HepG2 (cell line): Measurements from ENCODE around the gene FBP2. TPM values are rescaled to one million over a fixed set of nuclear protein-coding genes. Genes with fewer than 3 reads are reported as not detected.

Experiments used
- ATAC-seq: fragments of 200-7000 bp; cut with Tn5 transposase; 3 replicates; pipeline ENCODE4 v1.9.1; 2020; ENCODE audit warnings: mild to moderate bottlenecking, moderate library complexity
- BruUV-seq: library from RNA; stranded (reverse); fragments of 400-500 nt; replicated peaks from 2 replicates; lab custom pipeline; 2021; lab: Mats Ljungman, UMichigan
- CTCF ChIA-PET: fragments of 300-600 bp; formaldehyde crosslinking; extraction: SDS; loops from one replicate; lab custom pipeline; 2021; ENCODE audit warnings: low total read pairs, inconsistent platforms, low intra/inter-chr PET ratio; lab: Yijun Ruan, JAX
- POLR2A ChIA-PET: fragments of 350-600 bp; sonication (Branson Sonifier 250); formaldehyde crosslinking; loops from one replicate; lab custom pipeline; 2020; ENCODE audit warnings: antibody characterized with exemption, inconsistent platforms; lab: Yijun Ruan, JAX
- DNase-seq: peaks from one replicate; pipeline ENCODE4 v3.0.0-alpha.2; 2015; ENCODE audit warnings: low spot score
- FAIRE-seq: peaks from 3 replicates; lab custom pipeline; 2011; peaks lifted over from hg19 to GRCh38; lab: Jason Lieb, UNC
- H2AFZ ChIP-seq: one replicate; pipeline ENCODE4 v1.6.1; 2011; ENCODE audit warnings: low read length, inconsistent platforms
- H3K27ac ChIP-seq: fragments of 300-600 bp; 3 replicates; pipeline ENCODE4 v1.8.0; 2011; ENCODE audit warnings: mixed run types, mild to moderate bottlenecking, mixed read lengths, low read length, inconsistent platforms; ENCODE audit not compliant: insufficient read depth; ENCODE audit errors: extremely low read length
- H3K27me3 ChIP-seq, 2 experiments: fragments of 200-600 bp in 1 of 2; 2 replicates in 1 of 2; 3 replicates in 1 of 2; pipeline versions ENCODE4 v1.6.0 to v1.8.0; 2011; ENCODE audit warnings: low read length in 2 of 2, mild to moderate bottlenecking in 2 of 2, moderate library complexity in 2 of 2, inconsistent platforms in 1 of 2; ENCODE audit not compliant: insufficient read depth in 2 of 2, control insufficient read depth in 1 of 2
- H3K36me3 ChIP-seq, 2 experiments: fragments of 200-600 bp in 1 of 2; replicated peaks in 1 of 2; 2 replicates in 1 of 2; 3 replicates in 1 of 2; pipeline versions ENCODE4 v1.5.1 to v1.8.0; 2011; ENCODE audit warnings: low read length in 2 of 2, inconsistent platforms in 1 of 2; ENCODE audit not compliant: insufficient read depth in 2 of 2, control insufficient read depth in 1 of 2
- H3K4me1 ChIP-seq: 2 replicates; pipeline ENCODE4 v1.5.1; 2012; ENCODE audit warnings: low read length, inconsistent platforms; ENCODE audit not compliant: insufficient read depth
- H3K4me2 ChIP-seq: 2 replicates; pipeline ENCODE4 v1.6.0; 2011; ENCODE audit warnings: low read depth, low read length, inconsistent platforms
- H3K4me3 ChIP-seq, 3 experiments: fragments of 200-600 bp in 1 of 3; sonication (generic), shearing (Covaris generic) in 1 of 3; replicated peaks in 1 of 3; 2 replicates each; pipeline ENCODE4 v1.5.1; 2011 to 2016; ENCODE audit warnings: low read length in 3 of 3, inconsistent platforms in 2 of 3, low read depth in 2 of 3, mild to moderate bottlenecking in 2 of 3, control low read depth in 1 of 3, mixed read lengths in 1 of 3; ENCODE audit not compliant: insufficient read depth in 1 of 3
- H3K79me2 ChIP-seq: one replicate; pipeline ENCODE4 v1.6.1; 2011; ENCODE audit warnings: low read length, inconsistent platforms; ENCODE audit not compliant: insufficient read depth
- H3K9ac ChIP-seq: 2 replicates; pipeline ENCODE4 v1.6.0; 2011; ENCODE audit warnings: mild to moderate bottlenecking, low read depth, low read length, inconsistent platforms; ENCODE audit not compliant: insufficient read depth
- H3K9me3 ChIP-seq: 2 replicates; pipeline ENCODE4 v1.5.1; 2012; ENCODE audit warnings: mild to moderate bottlenecking, low read length
- H4K20me1 ChIP-seq: 2 replicates; pipeline ENCODE4 v1.6.0; 2011; ENCODE audit warnings: inconsistent platforms, mild to moderate bottlenecking, low read length, moderate library complexity; ENCODE audit not compliant: insufficient read depth
- ATF1 ChIP-seq: IDR thresholded peaks from 2 replicates; pipeline ENCODE4 v1.6.1; 2016; ENCODE audit warnings: mild to moderate bottlenecking, control low read depth
- CBFB ChIP-seq: sonication (generic); formaldehyde crosslinking; IDR thresholded peaks from 2 replicates; pipeline ENCODE4 v1.4.0; 2020; ENCODE audit warnings: missing genetic modification reagents
- DNMT1 ChIP-seq: sonication (generic); formaldehyde crosslinking; IDR thresholded peaks from 2 replicates; pipeline ENCODE4 v1.5.1; 2020; ENCODE audit warnings: mild to moderate bottlenecking, missing genetic modification reagents
- GATAD2A ChIP-seq: IDR thresholded peaks from 2 replicates; pipeline ENCODE4 v1.6.1; 2016
- KLF12 ChIP-seq: sonication (generic); formaldehyde crosslinking; IDR thresholded peaks from 2 replicates; pipeline ENCODE4 v1.4.0; 2020; ENCODE audit warnings: missing genetic modification reagents, borderline replicate concordance
- MED8 ChIP-seq: sonication (generic); formaldehyde crosslinking; IDR thresholded peaks from 2 replicates; pipeline ENCODE4 v1.8.1; 2023; ENCODE audit warnings: mild to moderate bottlenecking, missing genetic modification reagents; ENCODE audit not compliant: insufficient replicate concordance
- MTF2 ChIP-seq: sonication (generic); formaldehyde crosslinking; IDR thresholded peaks from 2 replicates; pipeline ENCODE4 v1.5.0; 2020; ENCODE audit warnings: missing genetic modification reagents, borderline replicate concordance
- POLR2AphosphoS5 ChIP-seq: IDR thresholded peaks from 2 replicates; pipeline ENCODE4 v1.6.1; 2012; ENCODE audit warnings: low read depth, low read length
- PTBP1 ChIP-seq: fragments of 200-400 bp; formaldehyde crosslinking; IDR thresholded peaks from 2 replicates; pipeline ENCODE4 v1.6.1; 2018; ENCODE audit warnings: low read length, low read depth; ENCODE audit not compliant: poor library complexity, severe bottlenecking
- SMARCE1 ChIP-seq: fragments of 450-650 bp; IDR thresholded peaks from 2 replicates; pipeline ENCODE4 v1.6.1; 2017; ENCODE audit warnings: borderline replicate concordance
- SRF ChIP-seq: IDR thresholded peaks from 2 replicates; pipeline ENCODE4 v1.6.1; 2011; ENCODE audit warnings: mild to moderate bottlenecking, low read depth, low read length, moderate library complexity
- U2AF1 ChIP-seq: fragments of 200-400 bp; formaldehyde crosslinking; optimal IDR thresholded peaks from 2 replicates; pipeline ENCODE3; 2017; ENCODE audit warnings: mild to moderate bottlenecking, low read depth, low read length
- ZBTB2 ChIP-seq: sonication (generic); formaldehyde crosslinking; IDR thresholded peaks from 2 replicates; pipeline ENCODE4 v1.8.0; 2022; ENCODE audit warnings: low read depth, missing genetic modification reagents
- ZNF232 ChIP-seq: sonication (generic); formaldehyde crosslinking; IDR thresholded peaks from 2 replicates; pipeline ENCODE4 v1.4.0; 2020; ENCODE audit warnings: missing genetic modification reagents, borderline replicate concordance
- ZNF280D ChIP-seq: sonication (generic); formaldehyde crosslinking; IDR thresholded peaks from 2 replicates; pipeline ENCODE4 v1.5.1; 2020; ENCODE audit warnings: mild to moderate bottlenecking, missing genetic modification reagents
- ZNF746 ChIP-seq: sonication (generic); formaldehyde crosslinking; IDR thresholded peaks from 2 replicates; pipeline ENCODE4 v1.8.0; 2022; ENCODE audit warnings: mild to moderate bottlenecking, missing genetic modification reagents
- WGBS: methylation state at CpG from one replicate; pipeline ENCODE4 v1.1.6; 2017; ENCODE audit warnings: low lambda C conversion rate; 5-methylcytosine and 5-hydroxymethylcytosine counted together
- in situ Hi-C: cut with HindIII; loops from 2 replicates; pipeline ENCODE4 v1.10.0; 2017; ENCODE audit warnings: low pct_unique_long_range_greater_than_20kb; ENCODE audit not compliant: extremely low pct_ligation_motif_present
- intact Hi-C: fragments of 100-400 bp; cut with micrococcal nuclease; formaldehyde crosslinking; loops from one replicate; pipeline ENCODE4 v1.10.0; 2022; ENCODE audit not compliant: unreplicated experiment
- polyA plus RNA-seq, 8 experiments: library from polyadenylated mRNA; depleted of rRNA in 3 of 8; stranded (reverse) in 7 of 8; unstranded in 1 of 8; fragments of >200 nt; fragmentation: Illumina TruSeq in 4 of 8; extraction: Trizol in 4 of 8; gene quantifications; 2 replicates each; pipeline versions ENCODE4 v1.2.1 to v1.2.3, GENCODE V29; 2011 to 2016; ENCODE audit warnings: low read depth in 4 of 8, missing spikeins in 1 of 8, mixed read lengths in 1 of 8; ENCODE audit not compliant: insufficient read depth in 1 of 8
- total RNA-seq, 5 experiments: library from RNA; depleted of rRNA; stranded (reverse); fragments of >200 nt; fragmentation: Illumina TruSeq; extraction: Trizol; gene quantifications; 2 replicates each; pipeline ENCODE4 v1.2.3, GENCODE V29; 2016; ENCODE audit warnings: low read depth in 1 of 5

FBP2 gene
- total and polyA plus RNA-seq, 2 of the 13 experiments (the other 11 are each of a cell fraction or from before 2014, with no cell fraction given): not detected

GRCh38 chr9:94577571-94577970 lies 16.1 kb downstream of the FBP2 start:
- Histone ChIP-seq H3K36me3 (no peaks in the 10 kb centered on the region), H3K79me2 (no peaks in the 10 kb centered on the region), H3K27ac (no peak overlapping the region), H3K4me2 (no peak overlapping the region), H3K9ac (no peak overlapping the region), H4K20me1 (no peaks in the 10 kb centered on the region), H3K4me1 (0 out of 2 replicates have a peak, but pooled peaks cover 10% of the 10 kb centered on the region)
- FAIRE-seq (no peak), DNase-seq (no peak), ATAC-seq (no peak)
- in situ Hi-C loops: no loop called here
- no peak for TF ChIP-seq MED8 (CRISPR knock-in tag)
- no peak for TF ChIP-seq POLR2AphosphoS5
- TF ChIP-seq ZNF746: no peak
- TF ChIP-seq ATF1 (CRISPR knock-in tag): no peak
- TF ChIP-seq SRF: no peak
- TF ChIP-seq MTF2 (CRISPR knock-in tag): no peak
- TF ChIP-seq ZBTB2 (CRISPR knock-in tag): no peak
- TF ChIP-seq KLF12 (CRISPR knock-in tag): no peak
- no peak for TF ChIP-seq ZNF232 (CRISPR knock-in tag)
- TF ChIP-seq GATAD2A: no peak
- no peak for TF ChIP-seq PTBP1
- TF ChIP-seq CBFB (CRISPR knock-in tag): no peak
- TF ChIP-seq DNMT1: no peak
- TF ChIP-seq U2AF1: no peak
- no peak for TF ChIP-seq ZNF280D (CRISPR knock-in tag)
- no peak for TF ChIP-seq SMARCE1
- TF ChIP-seq, all 625 proteins: peak for 0
- POLR2A ChIA-PET: no interaction called here
- intact Hi-C loops: no loop called here
- Histone ChIP-seq H3K27me3 (no peaks in the 10 kb centered on the region), H2AFZ (no peak overlapping the region), H3K4me3 (no peak overlapping the region), H3K9me3 (no peaks in the 10 kb centered on the region)
- CTCF ChIA-PET: no interaction called here
- no TSS peak for BruUV-seq
- 13% methylated on average over 2 of the region's 2 CpGs for WGBS
